ENCODE results near the gene PQBP1. TPM values are rescaled to one million over a fixed set of nuclear protein-coding genes. Genes with fewer than 3 reads are reported as not detected.

The PQBP1 gene
- total RNA-seq, 2 experiments from 2014 or later: 78.5 to 79.6 TPM

GRCh38 chrX:48903290-48903689 is 5.6 kb downstream of the PQBP1 start:
- peaks cover 13% of the 10 kb centered on the region for H3K4me1 Mint-ChIP-seq
- CTCF ChIA-PET: interaction anchor here (1.3 kb wide), 1 partner anchor 34 kb away, joined by 3 read pairs; no protein-coding TSS in a partner anchor
- H3K9me3 Mint-ChIP-seq: no peaks in the 10 kb centered on the region
- H3K36me3 Mint-ChIP-seq (ENCODE audit: low read depth): peaks cover 29% of the 10 kb centered on the region
- H3K4me3 Mint-ChIP-seq: no peak overlapping the region
- no peak for DNase-seq
- POLR2A ChIA-PET: interaction anchor here (1.0 to 1.4 kb wide), 4 partner anchors 9 to 255 kb away, joined by 3 to 7 read pairs (median 3); partner anchors contain the start of gene SLC35A2
- no peak overlapping the region for H3K27ac Mint-ChIP-seq
- no peaks in the 10 kb centered on the region for H3K27me3 Mint-ChIP-seq

DNA sequence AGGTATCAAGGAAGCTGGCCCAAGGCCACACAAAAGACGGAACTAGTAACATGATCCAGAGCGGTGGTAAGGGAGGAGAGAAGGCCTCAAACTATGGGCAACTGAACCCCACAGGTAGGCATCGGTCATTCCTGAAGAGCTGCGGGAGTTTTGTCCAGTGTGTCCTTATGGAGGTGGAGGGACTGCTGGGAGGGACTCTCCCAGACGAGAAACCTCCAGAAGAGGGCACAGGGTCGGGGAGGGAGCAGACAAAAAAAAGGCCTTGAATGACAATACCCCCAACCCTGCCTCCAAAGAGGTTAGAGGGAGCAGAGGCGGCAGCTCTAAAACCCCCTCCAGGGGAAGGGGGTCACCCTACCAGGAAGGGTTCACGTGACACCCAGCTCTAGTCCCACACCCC is 6.5 kb downstream of the PQBP1 start:
- ChIA-PET POLR2A (interaction anchor here (1.0 to 1.1 kb wide), 3 partner anchors 8 to 256 kb away, joined by 3 to 4 read pairs (median 3); no protein-coding TSS in a partner anchor), CTCF (no interaction called here)

GRCh38 chrX:48904626-48905025 is 6.9 kb downstream of the PQBP1 start:
- peaks cover 9% of the 10 kb centered on the region for H3K4me1 Mint-ChIP-seq
- no peak overlapping the region for H3K4me3 Mint-ChIP-seq
- H3K27me3 Mint-ChIP-seq: no peaks in the 10 kb centered on the region
- DNase-seq: no peak
- no peaks in the 10 kb centered on the region for H3K9me3 Mint-ChIP-seq
- H3K27ac Mint-ChIP-seq: no peak overlapping the region
- peaks cover 29% of the 10 kb centered on the region for H3K36me3 Mint-ChIP-seq (ENCODE audit: low read depth)
- CTCF ChIA-PET: no interaction called here
- POLR2A ChIA-PET: interaction anchor here (1.0 kb wide), 2 partner anchors 8 to 33 kb away, joined by 3 to 4 read pairs; no protein-coding TSS in a partner anchor

More for the DNA sequence above, 6.5 kb downstream of the PQBP1 start:
- peaks cover 13% of the 10 kb centered on the region for H3K4me1 Mint-ChIP-seq
- DNase-seq: no peak
- no peak overlapping the region for H3K4me3 Mint-ChIP-seq
- no peaks in the 10 kb centered on the region for H3K9me3 Mint-ChIP-seq
- no peak overlapping the region for H3K27ac Mint-ChIP-seq
- peaks cover 29% of the 10 kb centered on the region for H3K36me3 Mint-ChIP-seq (ENCODE audit: low read depth)
- no peaks in the 10 kb centered on the region for H3K27me3 Mint-ChIP-seq

GRCh38 chrX:48905090-48905790 is 7.5 kb downstream of the PQBP1 start:
- Mint-ChIP-seq H3K9me3 (no peaks in the 10 kb centered on the region), H3K27me3 (no peaks in the 10 kb centered on the region), H3K36me3 (ENCODE audit: low read depth) (peaks cover 29% of the 10 kb centered on the region), H3K4me1 (peaks cover 7% of the 10 kb centered on the region), H3K27ac (no peak overlapping the region), H3K4me3 (no peak overlapping the region)
- ChIA-PET CTCF (no interaction called here), POLR2A (interaction anchor here (1.0 to 1.2 kb wide), 2 partner anchors 7 to 11 kb away, joined by 3 to 6 read pairs; partner anchors contain the start of genes PQBP1 and TIMM17B)
- DNase-seq: no peak

- POLR2A ChIA-PET: interaction anchor here (0.8 to 4.7 kb wide), 2 partner anchors 9 to 49 kb away, joined by 3 to 51 read pairs; partner anchors contain the start of genes PQBP1 and TIMM17B
Observed at GRCh38 chrX:48908600-48908999, 10.9 kb downstream of the PQBP1 start.

DNA sequence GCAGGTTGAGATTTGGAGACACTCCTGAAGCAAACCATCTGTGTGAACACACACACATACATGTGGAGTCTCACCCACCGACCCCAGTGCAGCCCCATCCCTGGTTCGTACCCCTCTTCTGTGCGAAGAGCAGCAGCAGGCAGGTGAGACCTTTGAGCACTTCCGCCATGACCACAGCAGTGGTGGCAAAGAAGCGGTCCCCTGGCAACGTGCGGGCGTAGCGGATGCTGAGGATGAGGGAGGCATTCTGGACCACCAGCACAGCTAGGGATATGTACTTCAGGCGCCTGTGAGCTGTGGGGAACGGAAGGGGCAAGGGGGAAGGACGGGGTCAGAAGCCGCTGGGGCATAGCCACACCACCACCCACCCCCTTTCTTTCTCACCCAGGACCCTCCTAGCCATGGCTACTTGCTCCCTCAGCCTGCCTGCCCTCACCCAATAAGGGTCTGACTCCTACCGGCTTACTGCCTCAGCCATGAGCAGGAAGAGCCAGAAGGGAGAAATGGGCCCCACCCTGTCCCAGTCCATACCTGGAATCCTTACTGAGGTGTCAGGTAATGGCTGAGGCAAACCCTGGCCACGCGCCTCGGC is 12.1 kb downstream of the PQBP1 start:
- ChIA-PET CTCF (no interaction called here), POLR2A (interaction anchor here (0.6 to 13.8 kb wide), 3 partner anchors 10 to 93 kb away, joined by 3 to 415 read pairs (median 51); partner anchors contain the start of genes PQBP1 and TIMM17B)
- H3K27ac Mint-ChIP-seq: no peak overlapping the region
- H3K36me3 Mint-ChIP-seq (ENCODE audit: low read depth): peaks cover 40% of the 10 kb centered on the region
- no peak for DNase-seq
- H3K4me1 Mint-ChIP-seq: peaks cover 43% of the 10 kb centered on the region
- H3K27me3 Mint-ChIP-seq: no peaks in the 10 kb centered on the region
- no peak overlapping the region for H3K4me3 Mint-ChIP-seq
- H3K9me3 Mint-ChIP-seq: no peaks in the 10 kb centered on the region

More at GRCh38 chrX:48908600-48908999, 10.9 kb downstream of the PQBP1 start:
- Mint-ChIP-seq H3K4me1 (peaks cover 32% of the 10 kb centered on the region), H3K9me3 (no peaks in the 10 kb centered on the region), H3K4me3 (no peak overlapping the region), H3K27me3 (no peaks in the 10 kb centered on the region), H3K36me3 (ENCODE audit: low read depth) (peaks cover 35% of the 10 kb centered on the region), H3K27ac (no peak overlapping the region)
- CTCF ChIA-PET: no interaction called here
- no peak for DNase-seq

- Mint-ChIP-seq H3K27me3 (no peaks in the 10 kb centered on the region), H3K4me3 (peak overlapping the region; percentile 95), H3K27ac (peak overlapping the region; percentile 92), H3K4me1 (peaks cover 48% of the 10 kb centered on the region), H3K36me3 (ENCODE audit: low read depth) (peaks cover 50% of the 10 kb centered on the region), H3K9me3 (no peaks in the 10 kb centered on the region)
- ChIA-PET CTCF (interaction anchor here (1.1 to 2.2 kb wide), 6 partner anchors 13 to 262 kb away, joined by 3 to 11 read pairs (median 6); partner anchors contain the start of genes PQBP1 and TIMM17B), POLR2A (interaction anchor here (1.2 to 13.8 kb wide), 9 partner anchors 8 to 263 kb away, joined by 3 to 415 read pairs (median 8); partner anchors contain the start of genes OTUD5, PQBP1 and TIMM17B)
- no peak for DNase-seq
Observed at GRCh38 chrX:48910926-48911411, 13.2 kb downstream of the PQBP1 start.

DNA sequence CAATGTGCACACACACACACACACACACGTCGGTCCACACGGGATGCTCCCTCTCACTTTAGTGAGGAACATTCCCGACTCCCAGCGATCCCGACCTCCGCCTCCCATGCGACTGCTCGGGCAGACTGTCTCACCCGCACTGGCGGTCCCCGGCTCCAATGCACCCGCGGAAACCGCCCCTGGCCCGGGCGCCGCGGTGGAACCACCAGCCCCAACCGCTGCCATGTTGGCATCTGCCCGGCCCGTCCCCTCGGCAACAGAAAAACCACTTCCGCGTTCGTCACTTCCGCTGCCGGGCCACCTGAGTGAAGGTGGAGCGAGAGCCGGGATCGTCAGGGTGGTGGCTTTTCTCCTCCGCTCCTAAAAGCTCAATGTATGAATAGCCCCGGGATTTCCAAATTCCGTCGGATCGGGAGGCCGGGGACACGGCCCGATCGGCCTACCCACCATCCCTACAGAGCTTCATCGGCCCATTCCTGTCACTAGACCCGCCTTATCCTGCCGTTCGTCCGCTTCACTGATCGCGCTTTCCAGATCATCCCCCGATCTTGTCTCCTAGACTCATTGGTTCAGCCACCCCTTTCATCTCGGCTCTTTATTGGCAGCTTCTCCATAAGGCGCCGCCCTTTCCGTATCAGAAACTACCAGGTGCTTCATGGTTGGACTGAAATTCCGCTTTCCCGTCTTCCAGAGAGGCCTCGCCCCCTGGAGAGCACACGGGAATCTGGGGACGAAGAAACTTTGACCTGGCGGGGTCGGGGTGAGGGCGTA is 13.9 kb downstream of the PQBP1 start, which contains the start of gene SLC35A2:
SLC35A2 (minus strand) TSS at position 235 of the 771 bp plus-strand sequence; CDS start at position 225, 10 bp downstream.
- POLR2A ChIA-PET: interaction anchor here (1.0 to 13.8 kb wide), 13 partner anchors 7 to 263 kb away, joined by 3 to 415 read pairs (median 7); partner anchors contain the start of genes OTUD5, PQBP1 and TIMM17B
- CTCF ChIA-PET: interaction anchor here (0.9 to 2.2 kb wide), 7 partner anchors 14 to 263 kb away, joined by 3 to 11 read pairs (median 5); partner anchors contain the start of genes PQBP1 and TIMM17B
- peak within 1 kb of the TSS; percentile 92 for H3K27ac Mint-ChIP-seq
- peaks cover 48% of the 10 kb centered on the region for H3K4me1 Mint-ChIP-seq
- H3K36me3 Mint-ChIP-seq (ENCODE audit: low read depth): peaks cover 56% of the 10 kb centered on the region
- H3K9me3 Mint-ChIP-seq: no peaks in the 10 kb centered on the region
- no peaks in the 10 kb centered on the region for H3K27me3 Mint-ChIP-seq
- peak; percentile 90 for DNase-seq
- peak within 1 kb of the TSS; percentile 95 for H3K4me3 Mint-ChIP-seq

DNA sequence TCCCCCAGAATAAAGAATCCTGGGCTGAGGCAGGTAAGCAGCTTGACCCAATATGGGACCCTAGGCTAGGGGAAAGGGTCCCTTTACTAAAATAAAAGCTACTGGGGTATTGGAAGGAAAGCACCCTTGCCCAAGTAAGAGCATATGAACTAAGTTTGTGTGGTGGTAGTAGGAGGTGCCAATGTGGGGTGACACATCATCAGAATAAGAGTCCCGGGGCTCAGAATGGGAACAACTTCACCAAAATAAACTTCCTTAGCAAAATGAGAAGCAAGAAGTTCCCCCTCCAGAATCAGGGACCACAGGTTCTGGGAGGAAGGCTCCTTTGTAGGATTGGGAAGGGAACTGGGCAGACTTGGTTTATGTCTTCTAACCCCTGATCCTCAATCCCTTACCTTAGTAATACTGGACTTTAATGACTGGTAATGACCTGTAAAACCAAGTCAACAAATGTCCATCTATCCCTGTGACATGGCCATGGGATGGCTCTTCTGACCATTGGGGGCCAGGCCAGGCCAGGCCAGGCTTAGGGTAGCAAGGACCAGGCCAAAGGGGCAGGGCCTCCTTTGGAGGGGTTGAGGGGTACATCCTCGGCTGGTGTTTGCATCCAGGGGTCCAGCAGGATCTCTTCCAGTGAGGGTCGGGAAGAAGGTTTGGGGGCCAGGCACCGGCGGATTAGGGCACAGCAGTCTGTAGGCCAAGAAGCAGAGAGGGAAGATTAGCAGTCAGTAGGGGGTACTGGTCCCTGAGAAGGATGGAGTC is 16.1 kb downstream of the PQBP1 start:
- Mint-ChIP-seq H3K9me3 (no peaks in the 10 kb centered on the region), H3K27me3 (no peaks in the 10 kb centered on the region), H3K4me1 (peaks cover 46% of the 10 kb centered on the region), H3K4me3 (peak overlapping the region; percentile 95), H3K36me3 (ENCODE audit: low read depth) (peaks cover 78% of the 10 kb centered on the region), H3K27ac (peak overlapping the region; percentile 74)
- ChIA-PET POLR2A (interaction anchor here (13.8 kb wide), 1 partner anchor 28 kb away, joined by 415 read pairs; no protein-coding TSS in a partner anchor), CTCF (interaction anchor here (0.7 kb wide), 1 partner anchor 26 kb away, joined by 3 read pairs; no protein-coding TSS in a partner anchor)
- no peak for DNase-seq

- CTCF ChIA-PET: interaction anchor here (1.0 to 1.6 kb wide), 2 partner anchors 26 to 31 kb away, joined by 3 to 4 read pairs; no protein-coding TSS in a partner anchor
- H3K4me3 Mint-ChIP-seq: peak overlapping the region; percentile 95
- peak overlapping the region; percentile 74 for H3K27ac Mint-ChIP-seq
- POLR2A ChIA-PET: interaction anchor here (1.9 to 13.8 kb wide), 3 partner anchors 17 to 43 kb away, joined by 7 to 415 read pairs (median 8); partner anchors contain the start of genes OTUD5, PQBP1 and TIMM17B
- H3K9me3 Mint-ChIP-seq: no peaks in the 10 kb centered on the region
- no peak for DNase-seq
- peaks cover 86% of the 10 kb centered on the region for H3K36me3 Mint-ChIP-seq (ENCODE audit: low read depth)
- no peaks in the 10 kb centered on the region for H3K27me3 Mint-ChIP-seq
- H3K4me1 Mint-ChIP-seq: peaks cover 49% of the 10 kb centered on the region
Observed at GRCh38 chrX:48914593-48915493, 17.1 kb downstream of the PQBP1 start.
